Neural progenitor cell (in vitro differentiated cells): Measurements from ENCODE around the gene CDH23. TPM values are rescaled to one million over a fixed set of nuclear protein-coding genes. Genes with fewer than 3 reads are reported as not detected.

Experiments used
- DNase-seq: peaks from one replicate; pipeline ENCODE4 v3.0.0-alpha.2; 2016; ENCODE audit warnings: low spot score
- H2AFZ ChIP-seq: fragments of 200-600 bp; sonication (generic); replicated peaks from 2 replicates; pipeline ENCODE4 v1.6.1; 2016; ENCODE audit warnings: antibody characterized with exemption
- H3F3A ChIP-seq: fragments of 200-600 bp; sonication (generic); 2 replicates; pipeline ENCODE4 v1.6.1; 2016; ENCODE audit warnings: antibody characterized with exemption, low read depth
- H3K27ac ChIP-seq: fragments of 200-600 bp; sonication (generic); 2 replicates; pipeline ENCODE4 v1.5.1; 2016; ENCODE audit warnings: mild to moderate bottlenecking
- H3K27me3 ChIP-seq: fragments of 200-600 bp; sonication (generic); 2 replicates; pipeline ENCODE4 v1.6.1; 2016; ENCODE audit warnings: mild to moderate bottlenecking, moderate library complexity
- H3K36me3 ChIP-seq: fragments of 200-600 bp; sonication (generic); 2 replicates; pipeline ENCODE4 v1.5.1; 2016
- H3K4me1 ChIP-seq: fragments of 200-600 bp; sonication (generic); 2 replicates; pipeline ENCODE4 v1.6.1; 2016; ENCODE audit warnings: mixed run types
- H3K4me2 ChIP-seq: fragments of 200-600 bp; sonication (generic); 2 replicates; pipeline ENCODE4 v1.6.1; 2016
- H3K4me3 ChIP-seq: fragments of 200-600 bp; sonication (generic); 2 replicates; pipeline ENCODE4 v1.5.1; 2016
- H3K79me2 ChIP-seq: fragments of 200-600 bp; sonication (generic); 2 replicates; pipeline ENCODE4 v1.6.1; 2016; ENCODE audit warnings: low read depth
- H3K9ac ChIP-seq: fragments of 200-600 bp; sonication (generic); 2 replicates; pipeline ENCODE4 v1.6.1; 2016
- H3K9me3 ChIP-seq: fragments of 200-600 bp; sonication (generic); 2 replicates; pipeline ENCODE4 v1.5.1; 2016; ENCODE audit warnings: low read depth
- H4K20me1 ChIP-seq: fragments of 200-600 bp; sonication (generic); 2 replicates; pipeline ENCODE4 v1.6.1; 2016; ENCODE audit warnings: low read depth
- H3K27ac Mint-ChIP-seq: 3 replicates; pipeline ENCODE4 v1.8.0; 2021; ENCODE audit warnings: mixed read lengths
- H3K27me3 Mint-ChIP-seq: 2 replicates; pipeline ENCODE4 v1.8.0; 2022; ENCODE audit warnings: low read depth, mild to moderate bottlenecking, inconsistent platforms, moderate library complexity, mixed read lengths; ENCODE audit not compliant: insufficient read depth
- H3K36me3 Mint-ChIP-seq: 3 replicates; pipeline ENCODE4 v1.8.0; 2021; ENCODE audit warnings: mixed read lengths
- H3K4me1 Mint-ChIP-seq: 3 replicates; pipeline ENCODE4 v1.8.0; 2021; ENCODE audit warnings: mixed read lengths
- H3K4me3 Mint-ChIP-seq: 3 replicates; pipeline ENCODE4 v1.8.0; 2021; ENCODE audit warnings: mild to moderate bottlenecking, moderate library complexity, mixed read lengths
- H3K9me3 Mint-ChIP-seq: 3 replicates; pipeline ENCODE4 v1.8.0; 2020; ENCODE audit warnings: mixed read lengths
- CTCF ChIP-seq: fragments of 200-600 bp; sonication (generic); IDR thresholded peaks from 2 replicates; pipeline ENCODE4 v1.5.1; 2017; ENCODE audit warnings: antibody characterized with exemption, mild to moderate bottlenecking
- EZH2 ChIP-seq: fragments of 200-600 bp; sonication (generic); IDR thresholded peaks from 2 replicates; pipeline ENCODE4 v1.6.1; 2017; ENCODE audit warnings: antibody characterized with exemption, mild to moderate bottlenecking, moderate library complexity
- EZH2phosphoT487 ChIP-seq: fragments of 200-600 bp; sonication (generic); IDR thresholded peaks from 2 replicates; pipeline ENCODE4 v1.6.1; 2017; ENCODE audit warnings: antibody characterized with exemption
- total RNA-seq: library from RNA; depleted of rRNA; stranded (reverse); fragments of >200 nt; gene quantifications from 2 replicates; pipeline ENCODE4 v1.2.3, GENCODE V29; 2015; ENCODE audit warnings: low replicate concordance

CDH23 gene
- total RNA-seq, 1 donor from 2014 or later, result 5.9 TPM

GRCh38 chr10:71372882-71373495, 23.7 kb upstream of the CDH23 start:
- no peak for DNase-seq
- H3K27me3 Mint-ChIP-seq, result peaks cover 3% of the 10 kb centered on the region
- H3K36me3 Mint-ChIP-seq, result no peaks in the 10 kb centered on the region
- no peak overlapping the region for H3K4me3 Mint-ChIP-seq
- no peaks in the 10 kb centered on the region for H3K9me3 ChIP-seq
- no peak overlapping the region for H3K27ac ChIP-seq
- H3K27me3 ChIP-seq, result peaks cover 30% of the 10 kb centered on the region
- H3K27ac Mint-ChIP-seq, result no peak overlapping the region
- no peaks in the 10 kb centered on the region for H3K9me3 Mint-ChIP-seq
- H3K4me3 ChIP-seq, result no peak overlapping the region
- TF ChIP-seq EZH2 (no peak), CTCF (no peak), EZH2phosphoT487 (no peak)
- no peaks in the 10 kb centered on the region for H3K4me1 ChIP-seq
- H3K4me1 Mint-ChIP-seq, result peaks cover 16% of the 10 kb centered on the region
- no peak overlapping the region for H3K9ac ChIP-seq
- H3K36me3 ChIP-seq, result no peaks in the 10 kb centered on the region
- H4K20me1 ChIP-seq, result no peaks in the 10 kb centered on the region
- peaks cover 3% of the 10 kb centered on the region for H3F3A ChIP-seq
- no peak overlapping the region for H2AFZ ChIP-seq
- H3K4me2 ChIP-seq, result no peak overlapping the region
- no peaks in the 10 kb centered on the region for H3K79me2 ChIP-seq

GRCh38 chr10:71374481-71375233, 22.1 kb upstream of the CDH23 start:
- no peaks in the 10 kb centered on the region for H3K9me3 Mint-ChIP-seq
- Histone ChIP-seq H3K36me3 (no peaks in the 10 kb centered on the region), H3K9me3 (no peaks in the 10 kb centered on the region), H4K20me1 (no peaks in the 10 kb centered on the region), H3K27me3 (peaks cover 30% of the 10 kb centered on the region), H3K4me1 (peaks cover 15% of the 10 kb centered on the region), H3K27ac (no peak overlapping the region), H3F3A (peaks cover 14% of the 10 kb centered on the region), H2AFZ (no peak overlapping the region), H3K4me2 (no peak overlapping the region), H3K9ac (no peak overlapping the region), H3K79me2 (no peaks in the 10 kb centered on the region), H3K4me3 (no peak overlapping the region)
- H3K27me3 Mint-ChIP-seq, result peaks cover 5% of the 10 kb centered on the region
- DNase-seq, result no peak
- TF ChIP-seq EZH2 (no peak), CTCF (no peak), EZH2phosphoT487 (no peak)
- no peak overlapping the region for H3K4me3 Mint-ChIP-seq
- no peak overlapping the region for H3K27ac Mint-ChIP-seq
- H3K4me1 Mint-ChIP-seq, result peaks cover 19% of the 10 kb centered on the region
- no peaks in the 10 kb centered on the region for H3K36me3 Mint-ChIP-seq

- Mint-ChIP-seq H3K4me1 (peaks cover 19% of the 10 kb centered on the region), H3K4me3 (no peak overlapping the region)
- peaks cover 15% of the 10 kb centered on the region for H3F3A ChIP-seq
These were observed 20.8 kb upstream of the CDH23 start for GRCh38 chr10:71375952-71376351.

More at GRCh38 chr10:71375952-71376351, 20.8 kb upstream of the CDH23 start:
- Histone ChIP-seq H3K4me1 (peaks cover 19% of the 10 kb centered on the region), H3K9me3 (no peaks in the 10 kb centered on the region), H3K79me2 (no peaks in the 10 kb centered on the region), H3K27me3 (peaks cover 30% of the 10 kb centered on the region), H3K4me2 (no peak overlapping the region), H3K36me3 (no peaks in the 10 kb centered on the region), H3K4me3 (no peak overlapping the region), H4K20me1 (no peaks in the 10 kb centered on the region), H3K27ac (no peak overlapping the region), H3K9ac (no peak overlapping the region), H2AFZ (no peak overlapping the region)
- TF ChIP-seq EZH2phosphoT487 (no peak), CTCF (no peak), EZH2 (no peak)
- no peaks in the 10 kb centered on the region for H3K9me3 Mint-ChIP-seq
- peaks cover 8% of the 10 kb centered on the region for H3K27me3 Mint-ChIP-seq
- H3K36me3 Mint-ChIP-seq, result no peaks in the 10 kb centered on the region
- no peak for DNase-seq
- H3K27ac Mint-ChIP-seq, result no peak overlapping the region
